Upper lobe of left lung (tissue), 6 donors: ENCODE measurements around the gene ZNF831. TPM values are rescaled to one million over a fixed set of nuclear protein-coding genes. Genes with fewer than 3 reads are reported as not detected.

ENCODE experiments used
- ATAC-seq, 2 donors: fragments of 200-7000 bp; cut with Tn5 transposase; one replicate each; pipeline ENCODE4 v1.9.1; 2022; ENCODE audit warnings: mild to moderate bottlenecking in 2 of 2, moderate library complexity in 2 of 2; ENCODE audit not compliant: low FRiP score in 2 of 2
- DNase-seq, 2 donors: peaks; one replicate each; pipeline ENCODE4 v3.0.0-alpha.2; 2019 to 2020
- H3K27ac ChIP-seq, 4 donors: fragments of 200-600 bp; sonication (generic); one replicate each; pipeline ENCODE4 v1.5.1; 2016 to 2019
- H3K27me3 ChIP-seq, 4 donors: fragments of 200-600 bp; sonication (generic); one replicate each; pipeline ENCODE4 v1.5.1; 2017 to 2019
- H3K36me3 ChIP-seq, 4 donors: fragments of 200-600 bp; sonication (generic); one replicate each; pipeline ENCODE4 v1.5.1; 2016 to 2019
- H3K4me1 ChIP-seq, 4 donors: fragments of 200-600 bp; sonication (generic); one replicate each; pipeline ENCODE4 v1.5.1; 2018 to 2019
- H3K4me3 ChIP-seq, 4 donors: fragments of 200-600 bp; sonication (generic); one replicate each; pipeline ENCODE4 v1.5.1; 2017 to 2019; ENCODE audit warnings: mild to moderate bottlenecking in 2 of 4, moderate library complexity in 1 of 4
- H3K9me3 ChIP-seq, 4 donors: fragments of 200-600 bp; sonication (generic); one replicate each; pipeline ENCODE4 v1.5.1; 2018 to 2019
- CTCF ChIP-seq, 6 experiments: fragments of 450-650 bp in 4 of 6; fragments of 200-600 bp in 2 of 6; sonication (generic) in 2 of 6; IDR thresholded peaks; one replicate each; pipeline ENCODE4 v1.5.1; 2016 to 2019; ENCODE audit warnings: antibody characterized with exemption in 6 of 6
- EP300 ChIP-seq, 4 donors: sonication (generic); formaldehyde crosslinking; IDR thresholded peaks; one replicate each; pipeline ENCODE4 v1.5.1; 2017; ENCODE audit warnings: antibody characterized with exemption in 4 of 4, control low read depth in 2 of 4
- POLR2A ChIP-seq, 4 donors: fragments of 450-650 bp; IDR thresholded peaks; one replicate each; pipeline ENCODE4 v1.5.1; 2016 to 2017; ENCODE audit warnings: antibody characterized with exemption in 4 of 4, mild to moderate bottlenecking in 2 of 4
- POLR2AphosphoS5 ChIP-seq, 2 donors: sonication (generic); formaldehyde crosslinking; IDR thresholded peaks; one replicate each; pipeline ENCODE4 v1.5.1; 2017; ENCODE audit warnings: antibody characterized with exemption in 2 of 2
- WGBS, 2 donors: methylation state at CpG; one replicate each; pipeline ENCODE4 v1.1.5; 2017 to 2018; 5-methylcytosine and 5-hydroxymethylcytosine counted together
- total RNA-seq, 6 donors: library from RNA; depleted of rRNA in 4 of 6; stranded (reverse); fragments of >200 nt in 4 of 6; gene quantifications; one replicate each; pipeline versions ENCODE4 v1.1.0 to v1.2.1, GENCODE V29; 2016 to 2021
- donor health status: DM: no; HTN: no; CAD: no; lungs with moderate emphysema.
- donor health status: DM: no; HTN: yes; CAD: no; lungs with severe emphysema.

Gene ZNF831
- total RNA-seq, 6 donors from 2014 or later, result 0.98 to 6.2 (median 2.8) TPM

- WGBS, 2 donors, result 93 to 95% methylated on average over 6 of the region's 6 CpGs
These were observed 35.8 kb upstream of the ZNF831 start for GRCh38 chr20:59127839-59128238.

GRCh38 chr20:59131551-59132285, 31.9 kb upstream of the ZNF831 start:
- Histone ChIP-seq H3K4me1 (no peaks in the 10 kb centered on the region), H3K27me3 (no peaks in the 10 kb centered on the region), H3K9me3 (no peaks in the 10 kb centered on the region), H3K4me3 (no peak overlapping the region), H3K36me3 (no peaks in the 10 kb centered on the region), H3K27ac (no peak overlapping the region)
- ATAC-seq, result peak in 1 of 2 donors; percentile 19
- WGBS, 2 donors, result 83 to 86% methylated on average over 5 to 6 of the region's 6 CpGs
- TF ChIP-seq EP300 (IDR thresholded peaks at IDR 0.05) (no peak), POLR2A (IDR thresholded peaks at IDR 0.05) (no peak), CTCF (IDR thresholded peaks at IDR 0.05) (no peak), POLR2AphosphoS5 (IDR thresholded peaks at IDR 0.05) (no peak)
- DNase-seq, result no peak

More at GRCh38 chr20:59127839-59128238, 35.8 kb upstream of the ZNF831 start:
- Histone ChIP-seq H3K36me3 (no peaks in the 10 kb centered on the region), H3K27ac (no peak overlapping the region), H3K27me3 (no peaks in the 10 kb centered on the region), H3K4me1 (peaks cover 0 to 5% (median 0%) of the 10 kb centered on the region in 4 donors), H3K4me3 (no peak overlapping the region), H3K9me3 (no peaks in the 10 kb centered on the region)
- peak in 1 of 2 donors; percentile 37 for DNase-seq
- no peak for TF ChIP-seq CTCF (IDR thresholded peaks at IDR 0.05)
- TF ChIP-seq EP300 (IDR thresholded peaks at IDR 0.05), result no peak
- TF ChIP-seq POLR2AphosphoS5 (IDR thresholded peaks at IDR 0.05), result no peak
- no peak for TF ChIP-seq POLR2A (IDR thresholded peaks at IDR 0.05)
- no peak for ATAC-seq

GRCh38 chr20:59134182-59134581, 29.4 kb upstream of the ZNF831 start:
- Histone ChIP-seq H3K4me3 (no peak overlapping the region), H3K27ac (no peak overlapping the region), H3K9me3 (no peaks in the 10 kb centered on the region), H3K27me3 (no peaks in the 10 kb centered on the region), H3K36me3 (no peaks in the 10 kb centered on the region), H3K4me1 (no peaks in the 10 kb centered on the region)
- TF ChIP-seq POLR2AphosphoS5 (IDR thresholded peaks at IDR 0.05), result no peak
- TF ChIP-seq EP300 (IDR thresholded peaks at IDR 0.05), result no peak
- no peak for TF ChIP-seq CTCF (IDR thresholded peaks at IDR 0.05)
- TF ChIP-seq POLR2A (IDR thresholded peaks at IDR 0.05), result no peak
- no peak for DNase-seq
- 69 to 76% methylated on average over 5 of the region's 5 CpGs for WGBS, 2 donors
- no peak for ATAC-seq

- H3K27ac ChIP-seq, result no peak overlapping the region
- 78 to 85% methylated on average over 3 of the region's 3 CpGs for WGBS, 2 donors
- no peak overlapping the region for H3K4me3 ChIP-seq
- H3K36me3 ChIP-seq, result no peaks in the 10 kb centered on the region
- ATAC-seq, result no peak
- DNase-seq, result no peak
- H3K9me3 ChIP-seq, result no peaks in the 10 kb centered on the region
- no peaks in the 10 kb centered on the region for H3K4me1 ChIP-seq
- H3K27me3 ChIP-seq, result no peaks in the 10 kb centered on the region
- TF ChIP-seq POLR2AphosphoS5 (IDR thresholded peaks at IDR 0.05) (no peak), POLR2A (IDR thresholded peaks at IDR 0.05) (no peak), CTCF (IDR thresholded peaks at IDR 0.05) (no peak), EP300 (IDR thresholded peaks at IDR 0.05) (no peak)
These were observed 28.5 kb upstream of the ZNF831 start for GRCh38 chr20:59135093-59135492.

GRCh38 chr20:59136027-59136426, 27.6 kb upstream of the ZNF831 start:
- no peak for ATAC-seq

More at GRCh38 chr20:59136027-59136426, 27.6 kb upstream of the ZNF831 start:
- Histone ChIP-seq H3K4me1 (no peaks in the 10 kb centered on the region), H3K9me3 (no peaks in the 10 kb centered on the region), H3K36me3 (no peaks in the 10 kb centered on the region), H3K4me3 (no peak overlapping the region), H3K27ac (no peak overlapping the region), H3K27me3 (no peaks in the 10 kb centered on the region)
- WGBS, 2 donors, result 75 to 84% methylated on average over 3 of the region's 3 CpGs
- TF ChIP-seq CTCF (IDR thresholded peaks at IDR 0.05) (no peak), POLR2AphosphoS5 (IDR thresholded peaks at IDR 0.05) (no peak), POLR2A (IDR thresholded peaks at IDR 0.05) (no peak), EP300 (IDR thresholded peaks at IDR 0.05) (no peak)
- no peak for DNase-seq
